OCI-LY3 (cell line): Measurements from ENCODE around the gene EFCAB10.

Source experiments
- H2AFZ ChIP-seq: fragments of 200-600, 300-600 bp; shearing (Covaris generic); 2 replicates; pipeline ENCODE4 v1.6.0; 2014; ENCODE audit warnings: antibody characterized with exemption, low read depth, low read length
- H3K27ac ChIP-seq: fragments of 200-600, 300-600 bp; sonication (generic); 2 replicates; pipeline ENCODE4 v1.5.1; 2014; ENCODE audit warnings: mild to moderate bottlenecking, low read length, moderate library complexity, mixed read lengths
- H3K27me3 ChIP-seq: fragments of 200-600, 300-600 bp; sonication (generic); 2 replicates; pipeline ENCODE4 v1.6.1; 2014; ENCODE audit warnings: low read depth, low read length, mixed read lengths
- H3K36me3 ChIP-seq: fragments of 200-600, 300-600 bp; sonication (generic); replicated peaks from 2 replicates; pipeline ENCODE3; 2014; ENCODE audit warnings: low read depth, low read length, mixed read lengths
- H3K4me1 ChIP-seq: fragments of 300-600, 200-600 bp; sonication (generic); 2 replicates; pipeline ENCODE4 v1.6.1; 2014; ENCODE audit warnings: low read length, mixed read lengths
- H3K4me2 ChIP-seq: fragments of 200-600, 300-600 bp; sonication (generic); 2 replicates; pipeline ENCODE4 v1.6.1; 2014; ENCODE audit warnings: low read length, mixed read lengths
- H3K4me3 ChIP-seq: fragments of 300-600, 200-600 bp; sonication (generic); 2 replicates; pipeline ENCODE4 v1.5.1; 2014; ENCODE audit warnings: antibody characterized with exemption, mild to moderate bottlenecking, low read length, moderate library complexity
- H3K79me2 ChIP-seq: fragments of 300-600, 200-600 bp; shearing (Covaris generic); 2 replicates; pipeline ENCODE4 v1.6.1; 2014; ENCODE audit warnings: mild to moderate bottlenecking, low read length, mixed read lengths
- H3K9ac ChIP-seq: fragments of 300-600, 200-600 bp; shearing (Covaris generic); 2 replicates; pipeline ENCODE4 v1.6.0; 2014; ENCODE audit warnings: mild to moderate bottlenecking, low read length, moderate library complexity
- H3K9me3 ChIP-seq: fragments of 200-600, 300-600 bp; shearing (Covaris generic); 2 replicates; pipeline ENCODE4 v1.6.1; 2014; ENCODE audit warnings: low read length, mixed read lengths; ENCODE audit not compliant: insufficient read depth
- H4K20me1 ChIP-seq: fragments of 200-600, 300-600 bp; sonication (generic); 2 replicates; pipeline ENCODE4 v1.6.1; 2016; ENCODE audit warnings: low read length, mixed read lengths; ENCODE audit not compliant: insufficient read depth
- EZH2phosphoT487 ChIP-seq: fragments of 200-600 bp; shearing (Covaris generic); IDR thresholded peaks from 2 replicates; pipeline ENCODE4 v1.6.1; 2018; ENCODE audit warnings: antibody characterized with exemption, mixed run types, low read depth
- TF ChIP-seq, protein P1 (sequence below): fragments of 200-600, 300-600 bp; sonication (generic); IDR thresholded peaks from 2 replicates; pipeline ENCODE4 v1.5.1; 2014; ENCODE audit warnings: antibody characterized with exemption, low read length, low read depth

The EFCAB10 gene

DNA sequence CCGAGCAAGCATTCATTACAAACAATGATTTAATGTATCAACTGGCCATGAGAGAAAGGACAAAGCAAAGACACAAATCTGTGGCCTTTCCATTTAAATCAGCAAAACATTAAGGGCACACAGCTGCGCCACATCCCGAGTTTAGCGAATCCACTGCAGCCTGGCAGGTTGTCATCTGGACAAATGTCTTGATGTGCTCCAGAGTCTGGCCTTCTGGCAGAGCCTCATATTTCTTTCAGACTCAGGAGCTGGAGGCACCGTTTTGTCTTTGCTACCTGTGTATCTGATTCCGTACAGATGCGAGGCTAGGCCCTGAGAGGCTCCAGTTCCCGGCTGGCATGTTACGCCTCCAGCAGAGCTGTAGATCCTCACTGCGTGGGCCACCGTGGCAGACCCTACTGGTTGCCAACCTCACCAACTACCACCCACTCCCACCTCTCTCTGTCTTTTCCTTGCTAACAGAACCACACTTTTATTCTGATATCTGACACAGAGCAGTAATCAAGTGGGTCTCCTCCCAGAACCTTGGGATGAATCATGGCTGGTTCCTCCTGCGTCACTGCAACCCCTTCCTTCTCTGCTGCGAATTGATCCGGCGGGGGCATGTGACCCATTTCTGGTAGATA lies 40.9 kb upstream of the EFCAB10 start:
- H3K79me2 ChIP-seq, result no peaks in the 10 kb centered on the region
- H3K27ac ChIP-seq, result no peak overlapping the region
- H3K27me3 ChIP-seq, result no peaks in the 10 kb centered on the region
- no peak overlapping the region for H3K4me2 ChIP-seq
- no peaks in the 10 kb centered on the region for H3K9me3 ChIP-seq
- H3K9ac ChIP-seq, result no peak overlapping the region
- H2AFZ ChIP-seq, result no peak overlapping the region
- H3K4me3 ChIP-seq, result no peak overlapping the region
- no peaks in the 10 kb centered on the region for H4K20me1 ChIP-seq
- no peak for TF ChIP-seq EZH2phosphoT487
- TF ChIP-seq, protein P1, sequence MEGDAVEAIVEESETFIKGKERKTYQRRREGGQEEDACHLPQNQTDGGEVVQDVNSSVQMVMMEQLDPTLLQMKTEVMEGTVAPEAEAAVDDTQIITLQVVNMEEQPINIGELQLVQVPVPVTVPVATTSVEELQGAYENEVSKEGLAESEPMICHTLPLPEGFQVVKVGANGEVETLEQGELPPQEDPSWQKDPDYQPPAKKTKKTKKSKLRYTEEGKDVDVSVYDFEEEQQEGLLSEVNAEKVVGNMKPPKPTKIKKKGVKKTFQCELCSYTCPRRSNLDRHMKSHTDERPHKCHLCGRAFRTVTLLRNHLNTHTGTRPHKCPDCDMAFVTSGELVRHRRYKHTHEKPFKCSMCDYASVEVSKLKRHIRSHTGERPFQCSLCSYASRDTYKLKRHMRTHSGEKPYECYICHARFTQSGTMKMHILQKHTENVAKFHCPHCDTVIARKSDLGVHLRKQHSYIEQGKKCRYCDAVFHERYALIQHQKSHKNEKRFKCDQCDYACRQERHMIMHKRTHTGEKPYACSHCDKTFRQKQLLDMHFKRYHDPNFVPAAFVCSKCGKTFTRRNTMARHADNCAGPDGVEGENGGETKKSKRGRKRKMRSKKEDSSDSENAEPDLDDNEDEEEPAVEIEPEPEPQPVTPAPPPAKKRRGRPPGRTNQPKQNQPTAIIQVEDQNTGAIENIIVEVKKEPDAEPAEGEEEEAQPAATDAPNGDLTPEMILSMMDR, result no peak
- peaks cover 4% of the 10 kb centered on the region for H3K36me3 ChIP-seq
- peaks cover 7% of the 10 kb centered on the region; the same call in 1 of the 2 replicates for H3K4me1 ChIP-seq

DNA sequence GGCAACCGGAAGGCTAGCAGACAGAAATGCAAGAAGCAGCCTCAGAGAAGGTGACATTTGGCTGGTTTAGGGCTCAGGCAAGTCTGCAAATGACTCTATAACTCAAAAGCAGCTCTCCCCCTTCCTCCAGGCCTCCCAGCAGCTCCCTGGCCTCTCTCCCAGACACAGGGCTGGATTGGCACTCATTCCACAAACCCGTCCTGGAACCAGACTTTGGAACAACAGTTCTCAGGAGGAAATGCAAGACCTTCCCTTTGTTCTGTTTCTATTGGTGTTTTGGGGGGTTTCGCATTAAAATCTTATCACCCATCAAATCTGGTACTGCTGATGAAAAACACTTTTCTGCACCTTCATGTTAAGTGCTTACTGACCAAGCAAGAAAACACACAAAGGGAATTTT lies 40.3 kb upstream of the EFCAB10 start:
- peaks cover 7% of the 10 kb centered on the region; the same call in 1 of the 2 replicates for H3K4me1 ChIP-seq
- H3K4me3 ChIP-seq, result no peak overlapping the region
- no peaks in the 10 kb centered on the region for H4K20me1 ChIP-seq
- TF ChIP-seq, protein P1, result no peak
- no peak for TF ChIP-seq EZH2phosphoT487
- no peak overlapping the region for H3K9ac ChIP-seq
- peaks cover 4% of the 10 kb centered on the region for H3K36me3 ChIP-seq
- H3K27me3 ChIP-seq, result no peaks in the 10 kb centered on the region
- no peak overlapping the region for H3K4me2 ChIP-seq
- no peak overlapping the region for H3K27ac ChIP-seq
- no peaks in the 10 kb centered on the region for H3K79me2 ChIP-seq
- no peak overlapping the region for H2AFZ ChIP-seq
- H3K9me3 ChIP-seq, result no peaks in the 10 kb centered on the region

DNA sequence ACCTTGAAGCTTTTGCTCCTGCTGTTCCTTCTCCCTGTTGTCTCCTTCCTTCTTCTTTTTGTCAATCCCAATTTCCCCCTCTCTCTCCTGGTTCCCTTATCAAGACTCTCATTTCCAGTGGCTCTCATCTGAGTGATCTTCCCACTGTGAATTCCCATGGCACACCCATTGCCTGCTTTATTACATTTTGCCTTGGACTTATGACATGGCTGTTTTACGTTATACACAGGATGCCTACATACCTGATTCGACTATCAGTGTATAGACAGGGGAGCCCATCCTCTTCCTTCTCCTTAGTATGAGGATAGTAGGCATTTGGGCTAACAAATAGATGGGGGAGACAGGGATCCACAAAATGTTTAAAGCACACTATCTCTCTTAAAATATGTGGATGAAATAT lies 39.9 kb upstream of the EFCAB10 start:
- TF ChIP-seq EZH2phosphoT487, result no peak
- TF ChIP-seq, protein P1, result no peak

DNA sequence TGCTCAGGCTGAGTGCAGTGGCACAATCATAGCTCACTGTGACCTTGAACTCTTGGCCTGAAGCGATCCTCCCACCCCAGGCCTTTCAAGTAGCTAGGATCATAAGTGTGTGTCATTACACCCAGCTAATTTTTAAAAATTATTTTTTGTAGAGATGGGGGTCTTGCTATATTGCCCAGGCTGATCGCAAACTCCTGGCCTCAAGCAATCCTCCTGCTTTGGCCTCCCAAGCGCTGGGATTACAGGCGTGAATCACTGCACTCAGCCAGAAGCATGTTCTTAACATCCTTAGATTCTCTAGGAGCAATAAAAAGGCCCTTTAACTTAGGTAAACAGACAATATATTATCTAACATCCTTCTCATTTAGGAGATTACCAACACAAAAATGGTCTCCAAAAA lies 38.3 kb upstream of the EFCAB10 start:
- Histone ChIP-seq H2AFZ (no peak overlapping the region), H3K4me1 (peaks cover 7% of the 10 kb centered on the region; the same call in 1 of the 2 replicates), H3K27ac (no peak overlapping the region), H3K27me3 (no peaks in the 10 kb centered on the region), H3K79me2 (no peaks in the 10 kb centered on the region), H3K36me3 (no peaks in the 10 kb centered on the region), H4K20me1 (no peaks in the 10 kb centered on the region), H3K9ac (no peak overlapping the region), H3K9me3 (no peaks in the 10 kb centered on the region), H3K4me2 (no peak overlapping the region), H3K4me3 (no peak overlapping the region)
- TF ChIP-seq, protein P1, result no peak
- no peak for TF ChIP-seq EZH2phosphoT487

More for the DNA sequence above, 39.9 kb upstream of the EFCAB10 start:
- Histone ChIP-seq H3K36me3 (peaks cover 4% of the 10 kb centered on the region), H3K9ac (no peak overlapping the region), H3K27ac (no peak overlapping the region), H3K79me2 (no peaks in the 10 kb centered on the region), H2AFZ (no peak overlapping the region), H3K4me1 (peaks cover 7% of the 10 kb centered on the region; the same call in 1 of the 2 replicates), H3K27me3 (no peaks in the 10 kb centered on the region), H3K4me2 (no peak overlapping the region), H3K9me3 (no peaks in the 10 kb centered on the region), H3K4me3 (no peak overlapping the region), H4K20me1 (no peaks in the 10 kb centered on the region)
